HG03342 (cell line): Measurements from ENCODE around the gene CCDC120.
A peak's percentile ranks its signal among the peaks of the same experiment; 100 is the strongest.

ENCODE experiments used
- ATAC-seq: cut with Tn5 transposase; IDR thresholded peaks from one replicate; pipeline ENCODE4 v1.9.1; 2021; ENCODE audit warnings: mild to moderate bottlenecking, moderate library complexity; ENCODE audit not compliant: unreplicated experiment

CCDC120 gene

GRCh38 chrX:49061490-49061889, 2.7 kb downstream of the CCDC120 start:
- ATAC-seq, result no peak

GRCh38 chrX:49061916-49062315, 3.1 kb downstream of the CCDC120 start:
- ATAC-seq, result no peak

- no peak for ATAC-seq
These were observed 4.9 kb downstream of the CCDC120 start for GRCh38 chrX:49063715-49064114.

- ATAC-seq, result no peak
These were observed 5.5 kb downstream of the CCDC120 start for GRCh38 chrX:49064303-49064702.

- no peak for ATAC-seq
These were observed 5.9 kb downstream of the CCDC120 start for GRCh38 chrX:49064735-49065134.

GRCh38 chrX:49066278-49066677, 7.5 kb downstream of the CCDC120 start:
- no peak for ATAC-seq

- no peak for ATAC-seq
These were observed 7.9 kb downstream of the CCDC120 start for GRCh38 chrX:49066690-49067089.

GRCh38 chrX:49067285-49068120, 8.7 kb downstream of the CCDC120 start:
- no peak for ATAC-seq

GRCh38 chrX:49069038-49069437, 10.2 kb downstream of the CCDC120 start:
- no peak for ATAC-seq

GRCh38 chrX:49070988-49071387, 12.2 kb downstream of the CCDC120 start:
- no peak for ATAC-seq

GRCh38 chrX:49071877-49072711, 13.3 kb downstream of the CCDC120 start:
- ATAC-seq, result no peak

- no peak for ATAC-seq
These were observed 13.9 kb downstream of the CCDC120 start for GRCh38 chrX:49072712-49073095.

- peak; percentile 92 for ATAC-seq
These were observed 15.1 kb downstream of the CCDC120 start, which contains the start of gene PRAF2 for GRCh38 chrX:49073601-49074575. TSS of gene PRAF2 (minus strand) at chrX:49074002. CDS start at chrX:49073987, 15 bp downstream.

- no peak for ATAC-seq
These were observed 16.5 kb downstream of the CCDC120 start for GRCh38 chrX:49075347-49075746.

GRCh38 chrX:49077941-49078340, 19.1 kb downstream of the CCDC120 start:
- ATAC-seq, result no peak

GRCh38 chrX:49079489-49080428, 21.0 kb downstream of the CCDC120 start, which contains the start of gene WDR45:
TSS of gene WDR45 (minus strand) at chrX:49079887. CDS start at chrX:49078095, 1,792 bp downstream.
- ATAC-seq, result peak; percentile 70

- ATAC-seq, result no peak
These were observed 23.6 kb downstream of the CCDC120 start for GRCh38 chrX:49082271-49082871.

- no peak for ATAC-seq
These were observed 30.8 kb downstream of the CCDC120 start for GRCh38 chrX:49089553-49089952.

GRCh38 chrX:49096419-49096818, 37.6 kb downstream of the CCDC120 start:
- ATAC-seq, result no peak
